ENCODE data around the gene KCND3.

The KCND3 gene

DNA sequence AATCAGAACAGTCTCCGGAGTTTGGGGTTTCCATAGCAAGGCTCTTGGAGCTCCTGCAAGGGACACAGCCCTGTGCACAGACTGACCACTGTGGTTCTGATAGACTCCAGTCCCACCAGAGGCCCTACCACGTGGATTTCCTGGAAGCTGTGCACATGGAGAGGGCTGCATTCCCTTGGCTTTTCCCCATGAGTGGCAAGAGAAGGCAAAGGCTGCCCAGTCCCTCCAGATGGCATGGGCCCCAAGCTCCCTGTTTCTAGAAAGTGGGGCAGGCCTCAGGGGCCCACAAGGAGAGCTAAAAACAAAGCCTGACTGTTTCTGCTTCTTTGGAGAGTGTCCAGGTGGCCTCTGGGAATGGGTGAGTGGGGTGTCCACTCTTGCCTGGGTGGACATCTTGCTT lies 146.3 kb downstream of the KCND3 start:
- no peaks in the 10 kb centered on the region for H3K9me3 ChIP-seq (ENCODE audit: low read depth, low read length)
- TF ChIP-seq EZH2 (IDR thresholded peaks at IDR 0.05), result no peak
- no peak for TF ChIP-seq FOXP2 (optimal IDR thresholded peaks at IDR 0.05; ENCODE audit: control extremely low read depth, extremely low read length, insufficient read depth)
- H3K27ac ChIP-seq, result no peak overlapping the region
- no peak for DNase-seq (ENCODE audit: low read depth, low spot score)
- H3K36me3 ChIP-seq (ENCODE audit: insufficient read depth, low read length), result no peaks in the 10 kb centered on the region
- no peak overlapping the region for H3K9ac ChIP-seq (ENCODE audit: insufficient read length)
- H3K4me3 ChIP-seq, result no peak overlapping the region

- no peaks in the 10 kb centered on the region for H3K9me3 ChIP-seq (ENCODE audit: low read depth, low read length)
- TF ChIP-seq POLR2AphosphoS5 (IDR thresholded peaks at IDR 0.05; ENCODE audit: borderline replicate concordance, low read depth, low read length) (no peak), EZH2 (IDR thresholded peaks at IDR 0.05) (no peak), FOXP2 (optimal IDR thresholded peaks at IDR 0.05; ENCODE audit: control extremely low read depth, extremely low read length, insufficient read depth) (no peak)
These were observed 147.1 kb downstream of the KCND3 start for GRCh38 chr1:111842411-111842810.

DNA sequence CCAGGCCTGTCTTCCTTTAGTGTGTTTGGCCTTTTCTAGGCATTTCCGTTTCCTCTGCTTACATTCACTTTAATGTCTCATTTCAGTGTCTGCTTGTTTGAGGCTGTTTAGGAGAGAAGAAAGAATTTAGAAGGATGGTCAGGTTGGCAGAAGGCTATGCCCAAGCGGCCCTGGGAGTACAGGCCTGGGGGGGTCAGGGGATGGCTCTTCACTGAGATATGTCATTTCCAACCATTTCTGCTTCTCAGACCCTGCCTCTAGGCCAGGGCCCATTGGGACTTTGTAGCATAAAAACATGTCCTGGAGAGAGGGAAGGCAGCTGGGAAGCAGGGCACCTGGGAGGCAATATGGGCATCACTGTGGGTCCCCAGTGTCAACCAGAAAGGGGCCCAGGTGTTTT lies 147.7 kb downstream of the KCND3 start:
- no peaks in the 10 kb centered on the region for H3K36me3 ChIP-seq (ENCODE audit: insufficient read depth, low read length)
- H3K27ac ChIP-seq, result no peak overlapping the region
- no peak overlapping the region for H3K9ac ChIP-seq (ENCODE audit: insufficient read length)
- TF ChIP-seq FOXP2 (optimal IDR thresholded peaks at IDR 0.05; ENCODE audit: control extremely low read depth, extremely low read length, insufficient read depth), result no peak
- TF ChIP-seq EZH2 (IDR thresholded peaks at IDR 0.05), result no peak
- no peak for TF ChIP-seq POLR2AphosphoS5 (IDR thresholded peaks at IDR 0.05; ENCODE audit: borderline replicate concordance, low read depth, low read length)
- H3K9me3 ChIP-seq (ENCODE audit: low read depth, low read length), result no peaks in the 10 kb centered on the region
- H3K4me3 ChIP-seq, result no peak overlapping the region
- DNase-seq (ENCODE audit: low read depth, low spot score), result no peak

More at GRCh38 chr1:111842411-111842810, 147.1 kb downstream of the KCND3 start:
- Histone ChIP-seq H3K9ac (ENCODE audit: insufficient read length) (no peak overlapping the region), H3K36me3 (ENCODE audit: insufficient read depth, low read length) (no peaks in the 10 kb centered on the region), H3K27ac (no peak overlapping the region), H3K4me3 (no peak overlapping the region)
- no peak for DNase-seq (ENCODE audit: low read depth, low spot score)

DNA sequence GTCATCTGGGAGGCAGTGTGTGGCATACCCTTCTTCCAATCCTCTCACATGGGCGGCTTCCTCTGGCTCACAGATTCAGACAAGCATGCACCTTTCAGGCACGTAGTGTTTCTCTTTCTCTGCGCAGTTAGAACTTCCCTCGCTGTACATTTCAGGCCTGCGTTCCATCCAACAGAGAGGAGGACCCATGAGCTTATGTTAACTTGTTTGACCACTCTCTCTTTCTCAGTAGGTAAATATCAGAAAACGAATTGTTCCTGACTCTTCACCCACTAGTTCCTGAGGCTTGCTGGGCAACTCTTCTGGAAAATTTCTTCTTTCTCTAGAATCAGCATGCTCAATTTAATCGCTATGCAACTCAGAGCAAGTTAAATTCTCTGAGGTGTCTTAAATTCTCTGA lies 148.3 kb downstream of the KCND3 start:
- no peak for DNase-seq (ENCODE audit: low read depth, low spot score)
- H3K9ac ChIP-seq (ENCODE audit: insufficient read length), result no peak overlapping the region
- H3K27ac ChIP-seq, result no peak overlapping the region
- no peaks in the 10 kb centered on the region for H3K36me3 ChIP-seq (ENCODE audit: insufficient read depth, low read length)
- no peak overlapping the region for H3K4me3 ChIP-seq
- H3K9me3 ChIP-seq (ENCODE audit: low read depth, low read length), result no peaks in the 10 kb centered on the region
- TF ChIP-seq FOXP2 (optimal IDR thresholded peaks at IDR 0.05; ENCODE audit: control extremely low read depth, extremely low read length, insufficient read depth) (no peak), POLR2AphosphoS5 (IDR thresholded peaks at IDR 0.05; ENCODE audit: borderline replicate concordance, low read depth, low read length) (no peak)

DNA sequence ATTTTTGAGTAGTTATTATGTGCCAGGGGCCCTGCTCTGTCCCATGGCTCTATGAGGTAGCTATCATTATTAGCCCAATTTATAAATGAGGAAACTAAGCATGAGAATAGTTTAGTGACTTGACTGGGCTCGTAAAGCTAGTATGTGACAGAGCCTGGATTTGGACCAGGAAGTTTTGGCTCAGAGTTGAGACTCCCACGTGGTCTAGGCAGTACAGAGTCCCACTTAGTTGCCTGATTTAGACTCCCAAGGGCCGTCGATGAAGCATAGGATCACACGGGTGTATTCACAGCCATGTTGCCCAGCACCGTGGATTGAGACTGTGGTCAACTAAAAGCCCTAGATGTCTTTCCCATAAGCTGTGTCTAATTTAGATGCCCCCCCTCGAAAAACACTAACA lies 152.1 kb downstream of the KCND3 start:
- TF ChIP-seq EZH2 (IDR thresholded peaks at IDR 0.05) (no peak), FOXP2 (optimal IDR thresholded peaks at IDR 0.05; ENCODE audit: control extremely low read depth, extremely low read length, insufficient read depth) (no peak), POLR2AphosphoS5 (IDR thresholded peaks at IDR 0.05; ENCODE audit: borderline replicate concordance, low read depth, low read length) (no peak)

GRCh38 chr1:111836111-111836510 lies 153.4 kb downstream of the KCND3 start:
- no peak overlapping the region for H3K9ac ChIP-seq (ENCODE audit: insufficient read length)
- H3K4me3 ChIP-seq, result no peak overlapping the region
- DNase-seq (ENCODE audit: low read depth, low spot score), result no peak
- H3K9me3 ChIP-seq (ENCODE audit: low read depth, low read length), result no peaks in the 10 kb centered on the region
- H3K27ac ChIP-seq, result no peak overlapping the region
- no peaks in the 10 kb centered on the region for H3K36me3 ChIP-seq (ENCODE audit: insufficient read depth, low read length)
- TF ChIP-seq EZH2 (IDR thresholded peaks at IDR 0.05) (no peak), POLR2AphosphoS5 (IDR thresholded peaks at IDR 0.05; ENCODE audit: borderline replicate concordance, low read depth, low read length) (no peak), FOXP2 (optimal IDR thresholded peaks at IDR 0.05; ENCODE audit: control extremely low read depth, extremely low read length, insufficient read depth) (no peak)

More for the DNA sequence above, 152.1 kb downstream of the KCND3 start:
- no peaks in the 10 kb centered on the region for H3K36me3 ChIP-seq (ENCODE audit: insufficient read depth, low read length)
- H3K27ac ChIP-seq, result no peak overlapping the region
- no peak overlapping the region for H3K4me3 ChIP-seq
- H3K9ac ChIP-seq (ENCODE audit: insufficient read length), result no peak overlapping the region
- no peak for DNase-seq (ENCODE audit: low read depth, low spot score)
- H3K9me3 ChIP-seq (ENCODE audit: low read depth, low read length), result no peaks in the 10 kb centered on the region

GRCh38 chr1:111835514-111835913 lies 154.0 kb downstream of the KCND3 start:
- TF ChIP-seq FOXP2 (optimal IDR thresholded peaks at IDR 0.05; ENCODE audit: control extremely low read depth, extremely low read length, insufficient read depth) (no peak), EZH2 (IDR thresholded peaks at IDR 0.05) (no peak), POLR2AphosphoS5 (IDR thresholded peaks at IDR 0.05; ENCODE audit: borderline replicate concordance, low read depth, low read length) (no peak)
- H3K4me3 ChIP-seq, result no peak overlapping the region
- no peaks in the 10 kb centered on the region for H3K9me3 ChIP-seq (ENCODE audit: low read depth, low read length)
- no peak overlapping the region for H3K27ac ChIP-seq
- DNase-seq (ENCODE audit: low read depth, low spot score), result no peak
- H3K9ac ChIP-seq (ENCODE audit: insufficient read length), result no peak overlapping the region
- H3K36me3 ChIP-seq (ENCODE audit: insufficient read depth, low read length), result no peaks in the 10 kb centered on the region

DNA sequence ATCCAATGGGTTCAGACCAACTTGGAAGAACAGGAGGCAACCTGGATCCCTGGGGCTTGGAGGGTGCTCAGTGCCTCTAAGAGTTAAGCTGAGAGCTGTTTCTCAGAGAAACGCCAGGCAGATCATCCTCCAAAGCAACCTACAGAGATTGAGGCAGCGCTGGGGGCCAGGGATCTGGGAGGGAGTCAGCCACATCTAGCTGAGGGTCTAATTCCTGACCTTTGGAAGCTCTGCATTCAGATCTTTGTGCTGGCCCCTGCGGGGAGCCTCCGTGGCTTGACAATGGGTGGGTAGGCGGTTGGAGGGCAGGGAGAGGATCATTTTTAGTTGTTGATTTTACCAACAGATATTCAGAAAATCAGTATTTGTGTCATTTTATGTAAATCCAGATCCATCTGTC lies 154.5 kb downstream of the KCND3 start:
- no peaks in the 10 kb centered on the region for H3K9me3 ChIP-seq (ENCODE audit: low read depth, low read length)
- H3K27ac ChIP-seq, result no peak overlapping the region
- TF ChIP-seq FOXP2 (optimal IDR thresholded peaks at IDR 0.05; ENCODE audit: control extremely low read depth, extremely low read length, insufficient read depth) (no peak), POLR2AphosphoS5 (IDR thresholded peaks at IDR 0.05; ENCODE audit: borderline replicate concordance, low read depth, low read length) (no peak), EZH2 (IDR thresholded peaks at IDR 0.05) (no peak)
- no peak overlapping the region for H3K9ac ChIP-seq (ENCODE audit: insufficient read length)
- DNase-seq (ENCODE audit: low read depth, low spot score), result no peak
- H3K36me3 ChIP-seq (ENCODE audit: insufficient read depth, low read length), result no peaks in the 10 kb centered on the region
- no peak overlapping the region for H3K4me3 ChIP-seq

GRCh38 chr1:111833334-111833733 lies 156.1 kb downstream of the KCND3 start:
- H3K27ac ChIP-seq, result no peak overlapping the region
- DNase-seq (ENCODE audit: low read depth, low spot score), result no peak
- no peaks in the 10 kb centered on the region for H3K36me3 ChIP-seq (ENCODE audit: insufficient read depth, low read length)
- H3K4me3 ChIP-seq, result no peak overlapping the region
- TF ChIP-seq EZH2 (IDR thresholded peaks at IDR 0.05), result no peak
- TF ChIP-seq FOXP2 (optimal IDR thresholded peaks at IDR 0.05; ENCODE audit: control extremely low read depth, extremely low read length, insufficient read depth), result no peak
- TF ChIP-seq POLR2AphosphoS5 (IDR thresholded peaks at IDR 0.05; ENCODE audit: borderline replicate concordance, low read depth, low read length), result no peak
- H3K9ac ChIP-seq (ENCODE audit: insufficient read length), result no peak overlapping the region
- no peaks in the 10 kb centered on the region for H3K9me3 ChIP-seq (ENCODE audit: low read depth, low read length)

All from SK-N-MC (cell line).